Measurements from ENCODE around the gene PLCB1. TPM values are rescaled to one million over a fixed set of nuclear protein-coding genes. Genes with fewer than 3 reads are reported as not detected.

The PLCB1 gene
- total RNA-seq, 2 donors from 2014 or later = 12.3 to 13.4 TPM

DNA sequence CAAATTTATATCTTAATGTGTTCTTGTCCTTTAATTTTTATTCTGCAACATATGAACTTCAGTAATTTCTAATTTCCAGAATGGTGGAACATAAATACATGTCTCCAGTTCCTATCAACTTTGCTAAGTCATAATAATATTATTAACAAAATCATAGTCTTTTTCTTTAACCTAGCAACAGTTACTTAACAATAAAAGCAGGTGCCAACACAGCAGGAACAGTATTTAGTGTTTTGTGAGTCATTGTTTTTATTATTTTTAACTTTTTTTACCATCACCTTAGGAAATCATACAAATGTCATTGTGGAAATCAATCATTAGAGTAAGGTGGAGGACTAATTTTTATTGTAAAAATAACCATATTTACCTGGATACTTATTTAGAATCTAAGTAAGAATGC lies 133.5 kb downstream of the PLCB1 start:
- Mint-ChIP-seq H3K4me3 (no peak overlapping the region), H3K27me3 (no peaks in the 10 kb centered on the region), H3K36me3 (no peaks in the 10 kb centered on the region), H3K9me3 (no peaks in the 10 kb centered on the region), H3K4me1 (ENCODE audit: low read depth in 2 of 2) (peaks cover 6 to 18% of the 10 kb centered on the region in 2 donors), H3K27ac (no peak overlapping the region)
- DNase-seq (ENCODE audit: low spot score) (no peak), ATAC-seq (no peak)

DNA sequence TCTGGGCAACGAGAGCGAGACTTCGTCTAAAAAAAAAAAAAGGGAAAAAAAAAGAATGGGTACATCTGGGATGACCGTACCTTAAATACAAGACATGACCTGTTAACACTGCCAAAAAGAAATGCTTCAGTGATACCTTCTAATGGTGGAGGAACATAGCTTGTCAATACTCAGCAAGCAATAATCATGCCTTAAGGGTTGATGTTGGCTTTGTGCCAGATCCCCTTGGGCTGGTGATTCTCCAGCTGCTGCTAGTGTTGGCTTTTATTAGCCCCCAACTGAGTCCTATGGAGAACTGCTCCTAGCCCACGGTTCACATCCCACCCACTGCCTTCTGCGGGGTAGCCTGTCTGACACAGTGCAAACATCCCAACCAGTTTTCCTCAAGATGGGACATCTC lies 134.9 kb downstream of the PLCB1 start:
- Mint-ChIP-seq H3K27ac (no peak overlapping the region), H3K36me3 (no peaks in the 10 kb centered on the region), H3K4me1 (ENCODE audit: low read depth in 2 of 2) (peaks cover 16 to 30% of the 10 kb centered on the region in 2 donors), H3K9me3 (no peaks in the 10 kb centered on the region), H3K4me3 (no peak overlapping the region), H3K27me3 (no peaks in the 10 kb centered on the region)
- ATAC-seq (no peak), DNase-seq (ENCODE audit: low spot score) (no peak)

DNA sequence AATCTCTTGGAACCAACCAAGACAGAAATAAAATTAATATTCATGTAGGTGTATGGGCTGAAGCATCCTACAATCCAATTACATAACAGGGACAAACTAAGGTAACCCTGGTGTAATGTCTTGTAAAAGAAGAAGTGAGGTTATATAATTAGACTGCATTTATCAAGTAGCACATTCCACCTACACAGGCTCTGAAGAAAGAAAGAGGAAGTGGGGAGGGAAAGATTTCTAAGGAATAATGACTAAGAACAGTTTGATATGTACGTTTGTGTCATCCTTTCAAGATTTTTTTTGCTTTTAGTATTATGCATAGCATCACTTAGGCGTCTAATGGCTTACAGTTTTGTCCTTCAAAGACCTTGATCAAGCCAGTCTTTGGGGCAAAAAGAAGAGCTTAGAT lies 139.7 kb downstream of the PLCB1 start:
- no peak overlapping the region for H3K27ac Mint-ChIP-seq
- no peak for ATAC-seq
- H3K4me3 Mint-ChIP-seq = no peak overlapping the region

DNA sequence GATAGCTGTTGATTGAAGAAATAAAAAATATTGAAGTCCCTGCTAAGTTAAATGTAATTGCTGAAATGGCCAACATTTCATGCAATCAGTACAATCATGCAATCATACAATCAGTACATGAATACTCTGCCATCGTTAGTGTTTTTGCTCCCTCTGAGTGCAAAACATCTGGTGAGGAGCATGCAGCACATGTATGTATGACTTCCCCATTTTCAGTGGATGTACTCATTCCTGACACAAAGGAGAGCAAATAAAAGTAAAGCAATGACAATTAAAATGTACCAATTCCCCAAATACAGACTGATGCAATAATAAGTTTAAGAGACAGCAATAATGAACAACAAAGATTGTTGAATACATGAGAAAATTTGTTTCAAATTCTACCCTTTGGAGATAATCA lies 140.7 kb downstream of the PLCB1 start:
- Mint-ChIP-seq H3K36me3 (no peaks in the 10 kb centered on the region), H3K4me1 (ENCODE audit: low read depth in 2 of 2) (peaks cover 28 to 32% of the 10 kb centered on the region in 2 donors), H3K4me3 (no peak overlapping the region), H3K27ac (no peak overlapping the region), H3K27me3 (no peaks in the 10 kb centered on the region), H3K9me3 (no peaks in the 10 kb centered on the region)
- ATAC-seq (no peak), DNase-seq (ENCODE audit: low spot score) (no peak)

More for the DNA sequence above, 139.7 kb downstream of the PLCB1 start:
- H3K9me3 Mint-ChIP-seq = no peaks in the 10 kb centered on the region
- peaks cover 28 to 35% of the 10 kb centered on the region in 2 donors for H3K4me1 Mint-ChIP-seq (ENCODE audit: low read depth in 2 of 2)
- no peaks in the 10 kb centered on the region for H3K36me3 Mint-ChIP-seq
- no peaks in the 10 kb centered on the region for H3K27me3 Mint-ChIP-seq
- DNase-seq (ENCODE audit: low spot score) = no peak

DNA sequence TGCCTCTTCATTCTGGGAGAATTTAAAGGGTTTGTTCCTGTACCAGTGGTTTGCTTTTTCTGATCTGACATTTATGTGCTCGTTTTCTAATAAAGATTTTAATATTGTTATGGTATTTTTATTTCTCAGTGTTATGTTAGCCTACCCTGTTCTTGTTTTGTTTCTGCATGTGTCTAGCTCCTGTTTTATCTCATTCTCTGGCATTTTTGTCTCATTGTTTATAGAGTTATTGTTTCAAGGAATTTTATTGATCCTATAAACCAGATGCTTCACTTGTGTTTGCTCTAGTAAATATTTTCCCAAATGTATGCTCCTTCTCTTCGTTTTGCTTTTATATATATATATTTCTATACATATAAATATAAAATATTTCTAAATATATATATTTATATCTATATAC lies 152.8 kb downstream of the PLCB1 start:
- no peak overlapping the region for H3K4me3 Mint-ChIP-seq
- no peaks in the 10 kb centered on the region for H3K36me3 Mint-ChIP-seq
- H3K4me1 Mint-ChIP-seq (ENCODE audit: low read depth in 2 of 2) = no peaks in the 10 kb centered on the region
- no peaks in the 10 kb centered on the region for H3K9me3 Mint-ChIP-seq
- ATAC-seq (no peak), DNase-seq (ENCODE audit: low spot score) (no peak)
- no peaks in the 10 kb centered on the region for H3K27me3 Mint-ChIP-seq
- no peak overlapping the region for H3K27ac Mint-ChIP-seq

DNA sequence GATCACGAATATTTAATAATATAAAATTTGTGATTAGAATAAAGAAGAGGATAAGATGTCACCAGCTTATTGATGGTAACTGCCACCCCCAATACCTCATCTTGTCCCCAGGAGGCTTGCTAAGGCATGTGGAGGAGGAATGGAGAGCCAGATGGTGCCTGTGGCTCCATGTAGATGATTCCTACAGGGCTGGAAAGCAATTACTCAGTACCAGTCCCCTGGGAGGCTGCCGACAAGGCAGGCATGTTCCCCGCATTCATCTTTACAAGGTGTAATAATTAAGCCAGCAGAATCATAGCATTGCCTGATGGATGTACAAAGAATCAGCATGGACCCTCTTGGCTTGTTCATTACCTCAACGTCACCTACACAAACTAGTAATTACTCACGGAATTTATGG lies 155.3 kb downstream of the PLCB1 start:
- ATAC-seq (no peak), DNase-seq (ENCODE audit: low spot score) (no peak)
- H3K9me3 Mint-ChIP-seq = no peaks in the 10 kb centered on the region
- H3K4me1 Mint-ChIP-seq (ENCODE audit: low read depth in 2 of 2) = no peaks in the 10 kb centered on the region
- no peaks in the 10 kb centered on the region for H3K36me3 Mint-ChIP-seq
- H3K27me3 Mint-ChIP-seq = peaks cover 0 to 2% of the 10 kb centered on the region in 2 donors
- H3K27ac Mint-ChIP-seq = no peak overlapping the region
- H3K4me3 Mint-ChIP-seq = no peak overlapping the region

DNA sequence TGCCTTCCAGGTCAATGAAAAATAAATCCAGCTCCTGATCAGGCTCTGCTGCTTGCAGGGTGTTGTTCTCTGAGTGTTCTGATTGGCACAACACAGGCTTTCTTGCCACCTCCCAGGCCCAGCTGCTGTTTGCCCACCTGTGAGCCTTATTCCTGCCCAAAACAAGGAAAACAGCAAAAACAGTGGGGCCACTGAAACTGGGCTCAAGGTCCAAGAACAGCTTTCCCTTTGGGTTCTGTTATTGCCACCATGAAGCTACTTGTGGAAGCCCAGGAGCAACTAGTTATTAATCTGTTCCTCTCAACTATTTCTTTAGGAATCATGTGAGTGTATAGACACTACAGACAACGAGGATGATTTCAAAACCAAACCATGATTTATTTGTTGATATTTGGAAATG lies 159.1 kb downstream of the PLCB1 start:
- H3K9me3 Mint-ChIP-seq = no peaks in the 10 kb centered on the region
- ATAC-seq = no peak
- no peak overlapping the region for H3K27ac Mint-ChIP-seq
- DNase-seq (ENCODE audit: low spot score) = no peak
- peaks cover 0 to 6% of the 10 kb centered on the region in 2 donors for H3K27me3 Mint-ChIP-seq
- H3K4me3 Mint-ChIP-seq = no peak overlapping the region
- no peaks in the 10 kb centered on the region for H3K36me3 Mint-ChIP-seq
- H3K4me1 Mint-ChIP-seq (ENCODE audit: low read depth in 2 of 2) = peaks cover 6 to 11% of the 10 kb centered on the region in 2 donors

DNA sequence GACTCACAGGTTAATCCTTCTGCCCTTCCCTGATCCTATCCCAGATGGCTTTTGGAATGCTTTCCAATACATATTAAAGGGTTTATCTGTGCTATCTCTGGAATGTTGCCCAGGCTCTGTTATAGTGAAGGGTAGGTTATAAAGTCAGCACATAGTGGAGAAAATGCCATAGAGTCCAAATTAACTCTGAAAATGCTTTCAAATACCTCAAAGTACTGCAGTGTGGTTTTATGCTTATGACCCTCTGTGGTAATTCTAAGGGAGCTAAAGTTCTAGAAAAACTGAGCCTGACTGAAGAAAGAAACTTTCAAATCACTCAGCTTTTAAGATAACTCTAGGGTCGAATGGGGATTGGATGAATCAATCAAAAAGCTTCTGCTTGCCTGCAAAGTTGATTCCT lies 159.8 kb downstream of the PLCB1 start:
- H3K27me3 Mint-ChIP-seq = peaks cover 0 to 6% of the 10 kb centered on the region in 2 donors
- no peaks in the 10 kb centered on the region for H3K9me3 Mint-ChIP-seq
- H3K4me3 Mint-ChIP-seq = no peak overlapping the region
- DNase-seq (ENCODE audit: low spot score) (no peak), ATAC-seq (no peak)
- peaks cover 6 to 11% of the 10 kb centered on the region in 2 donors for H3K4me1 Mint-ChIP-seq (ENCODE audit: low read depth in 2 of 2)
- H3K27ac Mint-ChIP-seq = no peak overlapping the region
- H3K36me3 Mint-ChIP-seq = no peaks in the 10 kb centered on the region

DNA sequence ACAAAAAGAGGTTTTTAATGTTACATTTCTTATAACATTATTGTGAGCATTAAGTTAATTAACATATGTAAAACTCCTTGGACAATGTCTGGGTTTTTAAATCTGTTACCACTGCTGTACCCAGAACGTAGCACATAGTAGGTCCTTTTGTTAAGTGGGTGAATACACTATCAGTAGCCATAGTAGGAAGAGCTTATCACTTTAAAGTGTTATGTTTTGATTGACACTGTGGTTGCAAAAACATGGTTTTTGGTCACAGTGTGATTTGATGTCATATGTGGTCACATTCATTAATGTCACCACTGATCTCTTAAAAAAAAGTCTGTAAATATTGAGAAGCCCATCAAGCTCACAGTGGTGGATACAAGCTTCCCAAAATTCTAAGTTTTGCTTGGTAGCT lies 160.7 kb downstream of the PLCB1 start:
- ATAC-seq = no peak
- Mint-ChIP-seq H3K36me3 (no peaks in the 10 kb centered on the region), H3K27me3 (peaks cover 0 to 6% of the 10 kb centered on the region in 2 donors), H3K4me1 (ENCODE audit: low read depth in 2 of 2) (peaks cover 6 to 11% of the 10 kb centered on the region in 2 donors), H3K27ac (no peak overlapping the region), H3K9me3 (no peaks in the 10 kb centered on the region), H3K4me3 (no peak overlapping the region)
- DNase-seq (ENCODE audit: low spot score) = no peak

DNA sequence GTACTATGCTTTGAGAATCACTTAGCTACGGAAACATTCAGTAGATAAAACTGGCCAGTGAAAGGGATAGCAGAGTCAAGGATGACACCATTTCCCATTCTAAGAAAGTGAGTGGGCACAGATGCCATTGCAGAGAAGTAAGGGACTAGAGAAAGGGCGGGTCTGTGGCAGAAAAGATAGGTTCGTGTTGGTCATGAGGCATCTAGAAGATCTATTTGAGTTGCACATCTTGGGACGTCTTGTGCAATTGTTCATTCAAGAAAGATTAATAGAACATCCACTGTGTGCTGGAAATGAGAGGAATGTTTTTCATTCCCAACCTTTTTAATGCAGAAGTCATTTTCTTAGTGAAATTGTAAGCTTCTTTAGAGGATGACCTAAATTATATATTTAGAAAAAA lies 161.7 kb downstream of the PLCB1 start:
- H3K4me3 Mint-ChIP-seq = no peak overlapping the region
- H3K4me1 Mint-ChIP-seq (ENCODE audit: low read depth in 2 of 2) = peaks cover 6 to 11% of the 10 kb centered on the region in 2 donors
- H3K36me3 Mint-ChIP-seq = no peaks in the 10 kb centered on the region
- no peaks in the 10 kb centered on the region for H3K9me3 Mint-ChIP-seq
- DNase-seq (ENCODE audit: low spot score) (no peak), ATAC-seq (no peak)
- H3K27me3 Mint-ChIP-seq = peaks cover 0 to 6% of the 10 kb centered on the region in 2 donors
- no peak overlapping the region for H3K27ac Mint-ChIP-seq

DNA sequence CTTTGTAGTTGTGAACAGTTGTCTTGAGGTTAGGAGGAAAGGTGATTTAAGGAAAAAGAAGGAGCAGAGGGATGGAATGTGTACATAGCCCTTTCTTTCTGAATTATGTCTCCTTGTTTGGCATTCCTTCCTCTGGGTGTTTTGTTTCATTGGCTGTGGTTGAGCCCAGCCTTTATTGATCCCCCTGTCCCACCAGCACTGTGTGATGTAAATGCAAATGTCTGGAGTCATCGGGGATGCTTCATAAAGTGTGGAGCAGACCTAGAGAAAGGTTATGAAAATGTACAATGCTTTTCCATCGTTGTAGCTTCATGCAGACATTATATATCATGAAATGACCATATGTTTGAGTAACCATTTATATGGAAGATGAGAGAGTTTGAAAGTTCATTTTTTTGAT lies 164.5 kb downstream of the PLCB1 start:
- H3K36me3 Mint-ChIP-seq = no peaks in the 10 kb centered on the region
- H3K27me3 Mint-ChIP-seq = peaks cover 0 to 6% of the 10 kb centered on the region in 2 donors
- no peak for ATAC-seq
- no peak overlapping the region for H3K27ac Mint-ChIP-seq
- peaks cover 11% of the 10 kb centered on the region in 2 donors for H3K4me1 Mint-ChIP-seq (ENCODE audit: low read depth in 2 of 2)
- no peak overlapping the region for H3K4me3 Mint-ChIP-seq
- no peak for DNase-seq (ENCODE audit: low spot score)
- no peaks in the 10 kb centered on the region for H3K9me3 Mint-ChIP-seq

DNA sequence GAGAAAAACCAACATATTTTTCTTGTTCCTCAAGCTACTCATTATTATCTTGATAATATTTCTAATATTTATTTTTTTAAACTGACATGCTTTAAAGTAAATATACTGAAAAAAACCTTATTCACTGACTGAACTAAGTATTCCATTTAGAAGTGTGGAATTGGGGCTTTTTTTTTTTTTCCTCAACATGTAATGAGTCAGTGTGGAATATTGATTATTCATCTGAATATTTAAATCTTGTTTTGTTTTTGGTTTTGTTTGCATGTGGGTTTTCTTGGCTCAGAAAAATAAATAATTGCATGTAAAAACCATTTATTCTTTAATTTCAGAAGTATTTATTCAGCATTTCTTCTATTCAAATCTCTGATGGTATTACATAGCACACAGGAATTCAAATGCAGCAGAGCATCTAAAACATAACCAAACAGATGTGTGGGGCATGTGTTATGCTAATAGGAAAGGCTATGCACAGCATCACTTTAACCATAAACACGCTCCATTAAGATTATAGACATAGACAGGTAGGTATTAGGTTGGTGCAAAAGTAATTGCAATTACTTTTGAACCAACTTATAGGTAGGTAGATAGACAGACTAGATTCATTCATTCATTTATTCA lies 166.5 kb downstream of the PLCB1 start:
- ATAC-seq (no peak), DNase-seq (ENCODE audit: low spot score) (no peak)
- H3K27ac Mint-ChIP-seq = no peak overlapping the region
- H3K9me3 Mint-ChIP-seq = no peaks in the 10 kb centered on the region
- H3K4me3 Mint-ChIP-seq = no peak overlapping the region
- H3K4me1 Mint-ChIP-seq (ENCODE audit: low read depth in 2 of 2) = peaks cover 4 to 7% of the 10 kb centered on the region in 2 donors
- H3K27me3 Mint-ChIP-seq = peaks cover 0 to 4% of the 10 kb centered on the region in 2 donors
- no peaks in the 10 kb centered on the region for H3K36me3 Mint-ChIP-seq

DNA sequence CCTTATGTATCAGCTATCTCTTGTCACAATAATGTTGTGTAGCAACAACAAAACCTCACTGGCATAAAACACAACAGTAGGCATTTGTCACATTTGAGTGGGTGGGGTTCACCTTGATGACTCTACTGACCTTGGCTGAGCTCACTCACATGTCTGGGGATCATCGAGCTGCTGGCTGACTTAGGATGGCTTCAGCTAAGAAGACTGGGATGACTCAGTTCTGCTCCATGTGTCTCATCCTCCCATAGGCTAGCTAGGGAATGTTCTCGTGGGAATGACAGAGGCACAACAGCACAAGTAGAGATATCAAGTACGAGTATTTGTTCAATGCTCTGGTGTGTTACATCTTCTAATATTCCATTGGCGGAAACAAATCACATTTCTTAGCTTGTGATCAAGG lies 167.9 kb downstream of the PLCB1 start:
- no peaks in the 10 kb centered on the region for H3K27me3 Mint-ChIP-seq
- no peak for ATAC-seq
- no peak for DNase-seq (ENCODE audit: low spot score)
- no peak overlapping the region for H3K27ac Mint-ChIP-seq
- no peaks in the 10 kb centered on the region for H3K36me3 Mint-ChIP-seq
- no peaks in the 10 kb centered on the region for H3K9me3 Mint-ChIP-seq
- H3K4me3 Mint-ChIP-seq = no peak overlapping the region
- H3K4me1 Mint-ChIP-seq (ENCODE audit: low read depth in 2 of 2) = peaks cover under 1 to 11% of the 10 kb centered on the region in 2 donors

DNA sequence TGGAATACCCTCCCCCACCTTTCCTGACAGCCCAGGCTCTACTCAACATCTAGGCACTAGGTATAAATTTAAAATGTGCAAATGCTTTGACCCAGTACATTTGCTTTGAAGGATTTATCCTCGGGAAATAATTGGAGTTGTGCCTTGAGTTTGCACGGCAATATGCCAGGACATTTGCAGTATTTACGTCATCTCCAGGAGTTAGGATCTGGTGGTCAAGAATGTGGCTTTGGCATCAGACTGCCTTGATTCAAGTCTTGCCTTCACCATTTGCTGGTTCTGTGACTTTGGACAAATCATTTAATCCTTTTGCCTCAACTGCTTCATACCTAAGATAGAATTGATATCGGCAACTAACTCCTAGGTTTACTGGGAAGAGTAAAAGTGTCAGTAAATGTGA lies 169.6 kb downstream of the PLCB1 start:
- Mint-ChIP-seq H3K4me1 (ENCODE audit: low read depth in 2 of 2) (peaks cover 9 to 19% of the 10 kb centered on the region in 2 donors), H3K9me3 (no peaks in the 10 kb centered on the region), H3K36me3 (no peaks in the 10 kb centered on the region), H3K4me3 (no peak overlapping the region), H3K27me3 (no peaks in the 10 kb centered on the region), H3K27ac (no peak overlapping the region)
- DNase-seq (ENCODE audit: low spot score) (no peak), ATAC-seq (no peak)

DNA sequence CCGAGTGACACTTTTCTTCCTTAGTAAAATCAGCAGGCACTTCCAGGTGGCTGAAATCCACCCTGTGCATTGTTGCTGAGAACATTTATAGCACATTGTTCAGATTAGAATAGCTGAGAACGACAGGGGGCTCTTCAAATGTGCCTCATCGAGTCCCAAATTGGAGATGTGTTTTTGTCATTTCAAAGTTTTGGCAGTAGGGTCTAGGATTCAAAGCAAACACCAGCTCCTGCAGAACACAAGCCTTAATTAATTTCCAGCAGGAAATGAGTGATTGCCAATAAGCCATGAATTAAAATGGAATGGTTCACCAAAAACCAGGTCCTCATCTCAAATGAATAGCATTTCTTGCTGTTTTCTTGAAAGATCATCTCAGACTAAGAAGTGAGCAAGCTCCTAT lies 171.6 kb downstream of the PLCB1 start:
- Mint-ChIP-seq H3K27ac (no peak overlapping the region), H3K27me3 (no peaks in the 10 kb centered on the region), H3K4me1 (ENCODE audit: low read depth in 2 of 2) (peaks cover 9 to 19% of the 10 kb centered on the region in 2 donors), H3K36me3 (no peaks in the 10 kb centered on the region), H3K9me3 (no peaks in the 10 kb centered on the region), H3K4me3 (no peak overlapping the region)
- ATAC-seq (no peak), DNase-seq (ENCODE audit: low spot score) (no peak)

Data from natural killer cell treated with Interleukin-12 subunit alpha and Interleukin-12 subunit beta and Interleukin-15 and Interleukin-18, amount 100 ng/mL, for 72 hours (primary cell).